ENCODE data around the gene CERS5. TPM values are rescaled to one million over a fixed set of nuclear protein-coding genes. Genes with fewer than 3 reads are reported as not detected.

Gene CERS5
- total RNA-seq, 1 donor from 2014 or later: 69.0 TPM

DNA sequence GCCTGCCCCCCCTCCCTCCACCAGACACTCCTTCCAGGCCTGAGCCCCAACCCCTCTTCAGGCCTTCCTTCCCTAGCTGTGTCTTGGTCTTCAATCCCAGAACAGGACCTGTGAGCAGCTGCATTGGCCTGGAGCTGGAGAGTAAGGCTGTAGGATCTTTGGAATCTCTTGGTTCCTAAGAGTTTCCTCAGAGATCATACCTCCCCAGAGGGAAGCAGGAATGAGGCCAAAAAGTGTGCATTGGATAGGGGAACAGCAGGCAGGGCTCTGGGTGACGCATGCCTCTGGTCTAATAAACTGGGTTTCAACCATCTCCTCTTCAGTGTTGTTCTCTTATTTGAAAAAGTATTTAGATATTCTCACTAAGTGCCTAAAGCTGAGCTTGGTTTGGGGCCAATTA lies 83.9 kb downstream of the CERS5 start:
- intact Hi-C loops (cut with micrococcal nuclease): no loop called here

GRCh38 chr12:50082644-50083043 lies 84.5 kb downstream of the CERS5 start:
- intact Hi-C loops (cut with micrococcal nuclease): no loop called here

DNA sequence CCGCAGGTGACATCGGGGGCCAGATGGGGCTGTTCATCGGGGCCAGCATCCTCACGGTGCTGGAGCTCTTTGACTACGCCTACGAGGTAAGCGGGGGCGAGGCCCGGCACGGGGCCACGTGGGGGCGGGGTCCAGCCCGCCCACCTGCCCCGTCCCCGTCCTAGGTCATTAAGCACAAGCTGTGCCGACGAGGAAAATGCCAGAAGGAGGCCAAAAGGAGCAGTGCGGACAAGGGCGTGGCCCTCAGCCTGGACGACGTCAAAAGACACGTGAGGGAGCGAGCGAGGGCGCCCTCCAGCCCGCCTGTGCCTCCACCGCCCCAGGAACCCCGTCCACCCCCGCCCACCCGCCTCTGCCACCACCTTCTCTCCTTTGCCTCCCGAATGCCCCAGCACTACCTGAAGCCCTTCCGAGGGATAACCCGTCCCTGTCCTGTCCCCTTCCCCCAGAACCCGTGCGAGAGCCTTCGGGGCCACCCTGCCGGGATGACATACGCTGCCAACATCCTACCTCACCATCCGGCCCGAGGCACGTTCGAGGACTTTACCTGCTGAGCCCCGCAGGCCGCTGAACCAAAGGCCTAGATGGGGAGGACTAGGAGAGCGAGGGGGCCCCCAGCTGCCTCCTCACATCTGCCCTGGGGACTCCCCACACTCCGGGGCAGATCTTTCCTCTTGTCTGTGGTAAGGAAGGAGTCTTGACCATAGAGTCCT lies 85.9 kb downstream of the CERS5 start:
- intact Hi-C loops (cut with micrococcal nuclease): no loop called here

- intact Hi-C loops (cut with micrococcal nuclease): no loop called here
These were observed 87.4 kb downstream of the CERS5 start for GRCh38 chr12:50079771-50080170.

Other genes starting within 250 kb of the CERS5 start
- not detected in 2 replicates for gene AQP2, start 216.6 kb downstream of the CERS5 start, total RNA-seq
- gene AQP5, start 205.5 kb downstream of the CERS5 start, total RNA-seq: not detected in 2 replicates
- not detected in 2 replicates for gene AQP6, start 194.4 kb downstream of the CERS5 start, total RNA-seq
- gene RACGAP1, start 141.9 kb downstream of the CERS5 start, total RNA-seq: 144 and 145 TPM in 2 replicates
- 7.5 and 8.5 TPM in 2 replicates for gene ASIC1, start 109.8 kb downstream of the CERS5 start, total RNA-seq
- gene SMARCD1, start 82.0 kb downstream of the CERS5 start, total RNA-seq: 75.3 and 86.2 TPM in 2 replicates
- gene GPD1, start 63.4 kb downstream of the CERS5 start, total RNA-seq: 0.41 and 0.70 TPM in 2 replicates
- gene COX14, start 55.1 kb downstream of the CERS5 start, total RNA-seq: 41.1 and 41.4 TPM in 2 replicates
- gene LIMA1, start 116.2 kb upstream of the CERS5 start, total RNA-seq: 85.7 and 86.0 TPM in 2 replicates
- not detected in 2 replicates for gene FAM186A, start 229.2 kb upstream of the CERS5 start, total RNA-seq
- gene LARP4, start 233.5 kb upstream of the CERS5 start, total RNA-seq: 64.9 and 74.9 TPM in 2 replicates

All from T-helper 2 cell treated with Interferon-gamma antibody and Interleukin-4, amounts not matched to agents 100 ng/mL and 5 ng/mL, for 36 hours (primary cell).